ENCODE data around the gene DNMT1.

DNA sequence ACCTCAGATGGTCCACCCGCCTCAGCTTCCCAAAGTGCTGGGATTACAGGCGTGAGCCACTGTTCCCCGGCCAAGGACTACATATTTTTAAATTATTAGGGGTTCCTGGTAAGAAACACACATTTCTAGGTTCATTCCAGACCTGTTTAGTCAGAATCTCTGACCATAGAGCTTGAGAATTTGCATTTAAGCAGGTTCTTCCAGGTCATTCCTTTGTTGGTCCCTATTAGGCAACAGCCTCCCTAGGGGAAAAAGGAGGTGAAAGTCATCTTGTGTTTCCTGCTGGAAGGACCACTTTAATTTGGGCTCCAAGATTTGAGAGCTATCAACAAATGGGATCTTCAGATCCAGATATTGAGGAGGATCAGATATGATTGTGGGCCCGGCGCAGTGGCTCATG lies 20.0 kb upstream of the DNMT1 start:
- TF ChIP-seq GATA2 (IDR thresholded peaks at IDR 0.05; ENCODE audit: low read depth, low read length) (no peak), GATA3 (IDR thresholded peaks at IDR 0.05; ENCODE audit: low read depth, low read length) (no peak)
